PFSK-1 (cell line): Measurements from ENCODE around the gene SCAMP2.

ENCODE experiments used
- FOXP2 ChIP-seq: optimal IDR thresholded peaks from 2 replicates; pipeline ENCODE3; 2011; ENCODE audit warnings: borderline replicate concordance, control low read depth, inconsistent platforms; ENCODE audit not compliant: insufficient read depth; ENCODE audit errors: extremely low read length, extremely low read depth
- POLR2AphosphoS5 ChIP-seq: IDR thresholded peaks from 2 replicates; pipeline ENCODE4 v1.6.1; 2012; ENCODE audit warnings: low read depth, mild to moderate bottlenecking, control low read depth, low read length, moderate library complexity
- SIN3A ChIP-seq: IDR thresholded peaks from 2 replicates; pipeline ENCODE4 v1.6.1; 2012; ENCODE audit warnings: mild to moderate bottlenecking, low read length, moderate library complexity, borderline replicate concordance; ENCODE audit not compliant: insufficient read depth
- TAF1 ChIP-seq: IDR thresholded peaks from 2 replicates; pipeline ENCODE4 v1.6.1; 2012; ENCODE audit warnings: low read length, control low read depth, borderline replicate concordance; ENCODE audit not compliant: insufficient read depth
- TF ChIP-seq, protein P1 (sequence below), 2 experiments: IDR thresholded peaks; 2 replicates each; pipeline versions ENCODE4 v1.6.1 to v1.8.0; 2011 to 2012; ENCODE audit warnings: low read depth in 2 of 2, low read length in 2 of 2, control low read depth in 1 of 2, inconsistent platforms in 1 of 2, mild to moderate bottlenecking in 1 of 2, moderate library complexity in 1 of 2; ENCODE audit not compliant: insufficient read depth in 1 of 2

The SCAMP2 gene

GRCh38 chr15:74840851-74841775, 32.1 kb downstream of the SCAMP2 start:
- TF ChIP-seq POLR2AphosphoS5 (no peak), TAF1 (no peak), FOXP2 (no peak), SIN3A (no peak)
- TF ChIP-seq, protein P1, sequence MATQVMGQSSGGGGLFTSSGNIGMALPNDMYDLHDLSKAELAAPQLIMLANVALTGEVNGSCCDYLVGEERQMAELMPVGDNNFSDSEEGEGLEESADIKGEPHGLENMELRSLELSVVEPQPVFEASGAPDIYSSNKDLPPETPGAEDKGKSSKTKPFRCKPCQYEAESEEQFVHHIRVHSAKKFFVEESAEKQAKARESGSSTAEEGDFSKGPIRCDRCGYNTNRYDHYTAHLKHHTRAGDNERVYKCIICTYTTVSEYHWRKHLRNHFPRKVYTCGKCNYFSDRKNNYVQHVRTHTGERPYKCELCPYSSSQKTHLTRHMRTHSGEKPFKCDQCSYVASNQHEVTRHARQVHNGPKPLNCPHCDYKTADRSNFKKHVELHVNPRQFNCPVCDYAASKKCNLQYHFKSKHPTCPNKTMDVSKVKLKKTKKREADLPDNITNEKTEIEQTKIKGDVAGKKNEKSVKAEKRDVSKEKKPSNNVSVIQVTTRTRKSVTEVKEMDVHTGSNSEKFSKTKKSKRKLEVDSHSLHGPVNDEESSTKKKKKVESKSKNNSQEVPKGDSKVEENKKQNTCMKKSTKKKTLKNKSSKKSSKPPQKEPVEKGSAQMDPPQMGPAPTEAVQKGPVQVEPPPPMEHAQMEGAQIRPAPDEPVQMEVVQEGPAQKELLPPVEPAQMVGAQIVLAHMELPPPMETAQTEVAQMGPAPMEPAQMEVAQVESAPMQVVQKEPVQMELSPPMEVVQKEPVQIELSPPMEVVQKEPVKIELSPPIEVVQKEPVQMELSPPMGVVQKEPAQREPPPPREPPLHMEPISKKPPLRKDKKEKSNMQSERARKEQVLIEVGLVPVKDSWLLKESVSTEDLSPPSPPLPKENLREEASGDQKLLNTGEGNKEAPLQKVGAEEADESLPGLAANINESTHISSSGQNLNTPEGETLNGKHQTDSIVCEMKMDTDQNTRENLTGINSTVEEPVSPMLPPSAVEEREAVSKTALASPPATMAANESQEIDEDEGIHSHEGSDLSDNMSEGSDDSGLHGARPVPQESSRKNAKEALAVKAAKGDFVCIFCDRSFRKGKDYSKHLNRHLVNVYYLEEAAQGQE (IDR thresholded peaks at IDR 0.05; ENCODE audit: insufficient read depth in 1 of 2, low read depth in 2 of 2, low read length in 2 of 2), result no peak

DNA sequence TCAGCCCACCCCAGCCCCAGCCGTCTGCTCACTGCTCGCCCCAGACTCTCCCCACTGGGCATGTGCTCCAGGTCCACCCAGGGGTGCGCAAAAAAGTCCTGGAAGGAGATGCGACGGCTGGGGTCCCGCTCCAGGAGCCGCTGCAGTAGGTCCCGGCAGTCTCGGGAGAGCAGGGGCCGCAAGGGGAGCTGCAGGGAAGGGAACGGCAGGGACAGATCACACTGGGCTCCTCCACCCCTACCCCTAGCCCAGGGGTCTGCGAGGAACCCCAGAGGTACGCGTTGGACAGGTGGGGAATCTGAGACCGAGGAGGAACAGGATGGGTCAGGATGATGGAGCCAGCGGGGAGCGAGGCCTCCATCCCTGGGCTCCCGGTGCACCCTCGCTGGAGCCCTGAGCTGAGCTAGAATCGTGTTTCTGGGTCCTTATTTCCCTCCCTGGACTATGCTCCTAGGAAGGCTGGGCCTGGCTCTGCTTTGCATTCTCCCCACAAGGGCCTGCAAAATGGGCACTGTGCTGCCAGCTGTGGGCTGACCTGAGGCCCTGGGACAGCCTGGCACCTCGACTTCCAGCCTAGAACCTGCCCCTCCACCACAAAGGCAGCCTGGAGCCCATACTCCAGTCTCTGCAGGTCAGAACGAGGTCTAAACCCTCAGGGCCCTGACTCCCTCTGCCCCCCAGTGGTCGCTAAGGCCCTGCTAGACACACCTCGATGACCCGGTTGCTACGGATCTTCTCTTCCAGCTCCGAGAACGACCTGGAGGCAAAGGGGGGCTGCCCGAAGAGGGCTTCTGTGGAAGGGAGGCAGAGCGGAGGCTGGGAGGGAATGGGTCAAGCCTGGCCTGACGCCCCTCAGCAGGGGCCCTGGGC, 33.4 kb downstream of the SCAMP2 start:
- TF ChIP-seq, protein P1 (IDR thresholded peaks at IDR 0.05; ENCODE audit: insufficient read depth in 1 of 2, low read depth in 2 of 2, low read length in 2 of 2), result no peak
- TF ChIP-seq TAF1 (no peak), FOXP2 (no peak), POLR2AphosphoS5 (no peak), SIN3A (no peak)

DNA sequence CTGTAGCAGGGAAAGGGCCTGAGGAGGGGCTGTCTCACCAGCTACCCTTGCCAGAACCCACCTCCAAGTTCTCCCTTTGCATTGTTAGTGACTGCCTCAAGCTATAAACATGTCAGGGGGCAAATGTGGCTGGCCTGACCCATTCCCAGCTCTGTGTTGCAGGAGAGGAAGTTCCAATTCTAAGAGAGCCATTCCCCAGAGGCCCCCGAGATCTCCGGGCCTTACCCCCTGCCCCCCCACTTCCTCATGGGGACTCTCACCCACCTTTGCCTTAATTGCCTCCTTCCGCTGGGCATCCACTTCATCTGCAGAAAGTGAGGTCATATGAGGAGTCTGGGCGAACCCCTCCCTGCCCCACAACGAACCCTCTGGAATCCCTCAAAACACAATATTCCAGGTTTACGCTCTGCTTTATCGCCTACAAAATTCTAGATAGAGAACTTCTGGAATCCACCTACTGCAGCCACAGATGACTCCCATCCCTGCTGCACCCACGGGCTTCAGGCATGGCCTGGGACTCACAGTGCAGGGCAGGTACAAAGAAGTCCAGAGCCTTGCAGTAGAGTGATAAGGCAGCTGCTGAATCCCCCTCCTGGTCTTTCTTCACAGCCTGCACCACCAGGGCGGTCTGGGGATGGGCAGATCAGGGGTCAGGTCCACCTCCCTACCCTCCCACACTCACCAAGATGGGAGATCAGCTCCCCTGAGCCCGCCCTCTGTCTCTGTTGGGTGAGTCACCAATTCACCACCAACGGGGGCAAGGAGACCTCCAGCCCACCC, 34.2 kb downstream of the SCAMP2 start:
- no peak for TF ChIP-seq SIN3A
- TF ChIP-seq FOXP2, result no peak
- TF ChIP-seq TAF1, result no peak
- TF ChIP-seq, protein P1 (IDR thresholded peaks at IDR 0.05; ENCODE audit: insufficient read depth in 1 of 2, low read depth in 2 of 2, low read length in 2 of 2), result no peak
- no peak for TF ChIP-seq POLR2AphosphoS5

GRCh38 chr15:74838137-74838516, 35.0 kb downstream of the SCAMP2 start:
- TF ChIP-seq, protein P1 (IDR thresholded peaks at IDR 0.05; ENCODE audit: insufficient read depth in 1 of 2, low read depth in 2 of 2, low read length in 2 of 2), result no peak
- no peak for TF ChIP-seq SIN3A
- no peak for TF ChIP-seq FOXP2
- no peak for TF ChIP-seq TAF1
- no peak for TF ChIP-seq POLR2AphosphoS5
